KMS-11 (cell line): Measurements from ENCODE around the gene WBP11.
"Not testable (repeated sequence)": the region's sequence is repeated elsewhere in the genome, so short reads cannot be mapped to it uniquely, and the experiment has no call there.

Source experiments
- H2AFZ ChIP-seq: fragments of 200-600 bp; sonication (generic); 2 replicates; pipeline ENCODE4 v1.6.1; 2016; ENCODE audit warnings: antibody characterized with exemption, mixed run types, low read depth
- H3K27ac ChIP-seq: fragments of 200-600 bp; sonication (generic); 2 replicates; pipeline ENCODE4 v1.6.1; 2016; ENCODE audit warnings: mild to moderate bottlenecking, mixed run types
- H3K27me3 ChIP-seq: fragments of 200-600 bp; sonication (generic); 2 replicates; pipeline ENCODE4 v1.6.1; 2017; ENCODE audit warnings: mild to moderate bottlenecking, low read depth, mixed run types, moderate library complexity; ENCODE audit not compliant: insufficient read depth
- H3K36me3 ChIP-seq: fragments of 200-600 bp; sonication (generic); 2 replicates; pipeline ENCODE4 v1.6.1; 2017; ENCODE audit warnings: mild to moderate bottlenecking, mixed run types; ENCODE audit not compliant: insufficient read depth
- H3K4me1 ChIP-seq: fragments of 200-600 bp; sonication (generic); 2 replicates; pipeline ENCODE4 v1.6.1; 2016; ENCODE audit warnings: mild to moderate bottlenecking, low read depth, mixed run types; ENCODE audit not compliant: poor library complexity, severe bottlenecking
- H3K4me2 ChIP-seq: fragments of 200-600 bp; sonication (generic); 2 replicates; pipeline ENCODE4 v1.7.0; 2016; ENCODE audit warnings: mild to moderate bottlenecking, mixed run types
- H3K4me3 ChIP-seq: fragments of 200-600 bp; sonication (generic); IDR thresholded peaks from 2 replicates; pipeline ENCODE4 v1.6.1; 2017; ENCODE audit warnings: low read depth, low read length, mixed read lengths; ENCODE audit not compliant: insufficient read depth
- H3K79me2 ChIP-seq: fragments of 200-600 bp; sonication (generic); 2 replicates; pipeline ENCODE4 v1.6.1; 2016; ENCODE audit warnings: low read depth, mixed run types; ENCODE audit not compliant: insufficient read depth
- H3K9ac ChIP-seq: fragments of 200-600 bp; sonication (generic); 2 replicates; pipeline ENCODE4 v1.6.1; 2016; ENCODE audit warnings: mild to moderate bottlenecking, mixed run types
- H4K20me1 ChIP-seq: fragments of 200-600 bp; sonication (generic); 2 replicates; pipeline ENCODE4 v1.6.1; 2016; ENCODE audit warnings: mild to moderate bottlenecking, mixed run types; ENCODE audit not compliant: insufficient read depth
- TF ChIP-seq, protein P1 (sequence below): fragments of 200-600 bp; sonication (generic); conservative IDR thresholded peaks from 2 replicates; pipeline ENCODE4 v1.6.1; 2017; ENCODE audit warnings: low read depth, mild to moderate bottlenecking, antibody characterized with exemption, low read length, moderate library complexity, mixed read lengths

WBP11 gene

DNA sequence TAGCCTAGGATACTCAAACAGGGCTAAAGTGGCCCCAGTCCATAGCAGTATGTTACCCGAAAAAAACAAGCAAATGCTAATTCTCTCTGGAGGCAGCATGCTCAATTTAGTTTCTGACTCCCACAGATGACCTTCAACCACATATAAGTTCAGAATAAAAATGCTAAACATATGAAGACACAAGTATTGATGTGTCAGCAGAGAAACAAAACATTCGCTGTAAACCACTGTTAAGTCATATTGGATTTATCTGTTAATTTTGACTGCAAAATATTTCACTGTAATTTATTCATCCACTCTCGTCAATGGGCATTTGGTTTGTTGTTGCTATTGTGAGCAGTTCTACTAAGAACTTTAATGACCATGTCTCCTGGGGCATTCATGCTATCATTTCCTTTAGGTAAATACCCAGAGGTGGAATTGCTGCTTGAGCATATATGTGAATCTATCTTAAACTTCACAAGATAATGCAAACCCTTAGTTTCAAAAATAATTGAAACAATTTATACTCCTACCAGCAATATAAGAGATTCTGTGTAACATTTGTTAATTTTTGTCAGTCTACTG lies 36.5 kb downstream of the WBP11 start:
- Histone ChIP-seq H3K9ac (no peak overlapping the region), H3K36me3 (no peaks in the 10 kb centered on the region), H3K4me1 (peaks cover 13% of the 10 kb centered on the region), H3K27ac (no peak overlapping the region), H2AFZ (no peak overlapping the region), H3K4me2 (no peak overlapping the region), H4K20me1 (no peaks in the 10 kb centered on the region), H3K4me3 (no peak overlapping the region), H3K79me2 (peaks cover 15% of the 10 kb centered on the region; the same call in 1 of the 2 replicates), H3K27me3 (no peaks in the 10 kb centered on the region)
- TF ChIP-seq, protein P1, sequence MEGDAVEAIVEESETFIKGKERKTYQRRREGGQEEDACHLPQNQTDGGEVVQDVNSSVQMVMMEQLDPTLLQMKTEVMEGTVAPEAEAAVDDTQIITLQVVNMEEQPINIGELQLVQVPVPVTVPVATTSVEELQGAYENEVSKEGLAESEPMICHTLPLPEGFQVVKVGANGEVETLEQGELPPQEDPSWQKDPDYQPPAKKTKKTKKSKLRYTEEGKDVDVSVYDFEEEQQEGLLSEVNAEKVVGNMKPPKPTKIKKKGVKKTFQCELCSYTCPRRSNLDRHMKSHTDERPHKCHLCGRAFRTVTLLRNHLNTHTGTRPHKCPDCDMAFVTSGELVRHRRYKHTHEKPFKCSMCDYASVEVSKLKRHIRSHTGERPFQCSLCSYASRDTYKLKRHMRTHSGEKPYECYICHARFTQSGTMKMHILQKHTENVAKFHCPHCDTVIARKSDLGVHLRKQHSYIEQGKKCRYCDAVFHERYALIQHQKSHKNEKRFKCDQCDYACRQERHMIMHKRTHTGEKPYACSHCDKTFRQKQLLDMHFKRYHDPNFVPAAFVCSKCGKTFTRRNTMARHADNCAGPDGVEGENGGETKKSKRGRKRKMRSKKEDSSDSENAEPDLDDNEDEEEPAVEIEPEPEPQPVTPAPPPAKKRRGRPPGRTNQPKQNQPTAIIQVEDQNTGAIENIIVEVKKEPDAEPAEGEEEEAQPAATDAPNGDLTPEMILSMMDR: no peak

DNA sequence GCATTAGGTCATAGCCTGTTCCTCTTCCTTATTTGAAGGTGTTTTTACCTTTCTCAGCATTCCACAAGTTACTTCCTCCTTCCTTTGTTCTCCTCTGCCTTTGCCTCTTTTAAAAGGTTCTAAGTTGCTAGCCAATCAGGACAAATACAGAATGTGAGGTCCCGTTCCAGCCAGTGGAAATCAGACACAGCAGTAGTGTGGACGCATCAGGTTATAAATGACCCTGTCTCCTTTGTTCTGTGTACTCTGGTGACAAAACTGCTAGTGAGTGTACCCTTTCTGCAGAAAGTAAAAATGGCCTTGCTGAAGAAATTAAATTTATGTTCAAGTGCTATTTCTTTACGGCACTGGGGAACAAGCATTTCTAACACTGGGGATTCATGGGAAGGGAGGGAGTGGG lies 37.3 kb downstream of the WBP11 start:
- peaks cover 15% of the 10 kb centered on the region; the same call in 1 of the 2 replicates for H3K79me2 ChIP-seq
- H2AFZ ChIP-seq, H4K20me1 ChIP-seq, H3K36me3 ChIP-seq, H3K9ac ChIP-seq, H3K27me3 ChIP-seq, H3K27ac ChIP-seq, H3K4me3 ChIP-seq, H3K4me2 ChIP-seq: not testable (repeated sequence)
- peaks cover 11% of the 10 kb centered on the region for H3K4me1 ChIP-seq

DNA sequence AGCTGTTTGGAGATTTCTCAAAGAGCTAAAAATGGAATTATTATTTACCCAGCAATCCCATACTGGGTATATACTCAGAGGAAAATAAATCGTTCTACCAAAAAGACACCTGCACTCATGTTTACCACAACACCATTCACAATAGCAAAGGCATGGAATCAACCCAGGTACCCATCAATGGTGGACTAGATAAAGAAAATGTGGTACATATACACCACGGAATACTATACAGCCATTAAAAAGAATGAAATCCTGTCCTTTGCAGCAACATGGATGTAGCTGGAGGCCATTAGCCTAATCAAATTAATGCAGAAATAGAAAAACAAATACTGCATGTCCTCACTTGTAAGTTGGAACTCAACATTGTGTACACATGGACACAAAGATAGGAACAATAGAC lies 37.9 kb downstream of the WBP11 start:
- Histone ChIP-seq H3K27ac (no peak overlapping the region), H3K79me2 (peaks cover 15% of the 10 kb centered on the region; the same call in 1 of the 2 replicates), H3K4me3 (no peak overlapping the region), H3K36me3 (no peaks in the 10 kb centered on the region), H2AFZ (no peak overlapping the region), H3K27me3 (no peaks in the 10 kb centered on the region), H3K4me2 (no peak overlapping the region), H3K4me1 (peaks cover 11% of the 10 kb centered on the region), H3K9ac (no peak overlapping the region), H4K20me1 (no peaks in the 10 kb centered on the region)
- TF ChIP-seq, protein P1: no peak

DNA sequence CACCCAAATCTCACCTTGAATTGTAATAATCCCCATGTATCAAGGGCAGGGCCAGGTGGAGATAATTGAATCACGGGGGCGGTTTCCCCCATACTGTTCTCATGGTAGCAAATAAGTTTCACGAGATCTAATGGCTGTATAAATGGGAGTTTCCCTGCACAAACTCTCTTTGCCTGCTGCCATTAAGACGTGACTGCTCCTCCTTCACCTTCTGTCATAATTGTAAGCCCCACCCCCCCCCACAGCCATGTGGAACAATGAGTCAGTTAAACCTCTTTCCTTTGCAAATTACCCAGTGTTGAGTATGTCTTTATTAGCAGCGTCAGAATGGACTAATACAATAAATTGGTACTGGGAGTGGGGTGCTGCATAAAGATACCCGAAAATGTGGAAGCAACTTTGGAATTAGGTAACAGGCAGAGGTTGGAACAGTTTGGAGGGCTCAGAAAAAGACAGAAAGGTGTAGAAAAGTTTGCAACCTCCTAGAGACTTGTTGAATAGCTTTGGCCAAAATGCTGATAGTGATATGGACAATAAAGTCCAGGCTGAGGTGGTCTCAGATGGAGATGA lies 43.5 kb downstream of the WBP11 start:
- H3K79me2 ChIP-seq, H3K4me3 ChIP-seq, H3K27ac ChIP-seq, H4K20me1 ChIP-seq, H3K36me3 ChIP-seq, H3K4me1 ChIP-seq, H3K4me2 ChIP-seq, H3K27me3 ChIP-seq, H3K9ac ChIP-seq, H2AFZ ChIP-seq: not testable (repeated sequence)

DNA sequence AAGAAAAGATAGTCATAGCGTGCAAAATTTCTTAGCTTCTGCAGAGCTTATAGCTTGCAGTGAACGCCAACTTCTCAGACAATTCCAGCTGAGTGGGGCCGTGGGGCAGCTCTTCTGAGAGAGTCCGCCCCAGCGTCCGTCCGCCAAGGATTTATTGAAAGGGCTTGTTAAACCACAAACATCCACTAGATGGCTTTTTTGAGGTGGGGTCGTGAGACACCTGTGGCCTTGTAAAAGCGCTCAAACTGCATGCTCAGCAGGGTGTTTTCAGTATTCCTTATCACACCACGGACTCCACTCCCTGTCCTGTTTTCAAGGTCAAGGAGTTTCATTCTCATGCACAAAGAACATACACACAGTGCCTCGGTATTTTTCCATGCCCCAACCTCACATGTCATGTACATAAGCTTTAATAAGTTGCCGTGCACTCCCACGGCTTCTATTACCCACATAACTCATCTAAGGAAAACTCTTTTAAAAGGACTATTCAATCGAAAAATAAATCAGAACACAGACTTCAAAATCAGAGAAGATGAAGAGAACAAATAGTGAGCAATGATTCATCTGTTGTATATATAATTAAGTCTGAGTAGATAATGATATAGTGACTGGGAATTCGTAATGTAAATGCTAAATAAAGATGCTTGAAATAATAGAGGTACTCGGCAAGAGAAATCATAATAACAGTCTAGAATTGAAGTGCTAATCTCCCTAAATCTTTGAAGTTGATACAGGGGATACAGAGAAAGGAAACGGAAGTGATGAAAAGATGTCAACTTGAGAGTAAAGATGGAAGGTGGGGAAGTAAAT lies 46.7 kb downstream of the WBP11 start:
- Histone ChIP-seq H3K4me1 (no peaks in the 10 kb centered on the region), H4K20me1 (no peaks in the 10 kb centered on the region), H3K9ac (no peak overlapping the region), H2AFZ (no peak overlapping the region), H3K36me3 (no peaks in the 10 kb centered on the region), H3K4me2 (no peak overlapping the region), H3K79me2 (no peaks in the 10 kb centered on the region), H3K4me3 (no peak overlapping the region), H3K27me3 (no peaks in the 10 kb centered on the region), H3K27ac (no peak overlapping the region)
- TF ChIP-seq, protein P1: peak; percentile 46
